GM21381 (cell line): ENCODE results near the gene BBS9.
"Not testable (repeated sequence)": the region's sequence is repeated elsewhere in the genome, so short reads cannot be mapped to it uniquely, and the experiment has no call there.

ENCODE experiments used
- ATAC-seq: cut with Tn5 transposase; IDR thresholded peaks from one replicate; pipeline ENCODE4 v1.9.1; 2021; ENCODE audit warnings: mild to moderate bottlenecking, moderate library complexity; ENCODE audit not compliant: unreplicated experiment

BBS9 gene

DNA sequence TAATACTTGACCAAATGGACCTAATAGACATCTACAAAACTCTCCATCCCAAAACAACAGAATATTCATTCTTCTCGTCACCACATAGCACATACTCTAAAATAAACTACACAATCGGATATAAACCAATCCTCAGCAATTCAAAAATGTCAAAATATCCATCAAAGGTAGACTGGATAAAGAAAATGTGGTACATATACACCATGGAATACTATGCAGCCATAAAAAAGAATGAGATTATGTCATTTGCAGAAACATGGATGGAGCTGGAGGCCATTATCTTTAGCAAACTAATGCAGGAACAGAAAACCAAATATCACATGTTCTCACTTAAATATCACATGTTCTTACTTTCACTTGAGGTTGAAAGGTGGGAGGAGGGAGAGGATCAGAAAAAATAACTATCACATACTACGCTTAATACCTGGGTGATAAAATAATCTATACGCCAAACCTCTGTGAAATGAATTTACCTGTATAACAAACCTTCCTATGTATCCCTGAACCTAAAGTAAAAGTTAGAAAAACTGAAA, 142.5 kb downstream of the BBS9 start:
- ATAC-seq: not testable (repeated sequence)

DNA sequence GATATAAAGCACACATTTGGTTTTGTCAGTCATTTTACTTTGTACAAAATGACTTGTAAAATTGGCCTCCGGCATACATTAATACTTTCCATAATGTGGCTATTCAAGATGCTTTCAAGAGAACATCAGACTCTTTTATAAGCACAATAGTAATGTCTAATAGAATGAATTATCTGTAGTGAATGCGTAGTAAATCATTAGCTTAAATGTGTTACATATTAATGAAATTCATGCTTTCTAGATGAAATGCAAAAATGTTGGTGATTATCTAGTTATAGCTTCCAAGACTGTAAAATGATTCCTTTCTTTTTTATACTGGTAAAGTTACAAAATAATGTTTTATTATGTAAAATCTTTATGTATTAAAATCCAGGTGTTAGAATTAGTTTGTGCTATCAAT, 144.0 kb downstream of the BBS9 start:
- ATAC-seq: no peak

DNA sequence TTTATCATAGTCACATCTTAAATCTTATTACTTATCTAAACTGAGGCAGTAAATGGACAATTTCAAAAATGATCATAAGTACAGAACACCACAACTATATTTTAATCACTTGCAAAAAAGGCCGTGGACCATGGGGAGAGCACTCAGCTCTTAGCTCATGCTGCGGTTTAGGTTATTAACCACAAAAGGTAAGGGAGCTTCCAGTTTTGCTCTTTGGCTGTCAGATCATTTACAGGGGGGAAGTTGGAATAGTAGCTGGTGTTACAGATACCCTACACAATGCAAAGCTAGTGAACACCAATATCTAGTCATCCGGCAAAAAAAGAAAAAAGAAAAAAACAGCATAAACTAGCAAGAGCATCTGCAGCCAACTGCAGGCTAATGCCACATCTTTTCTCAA, 147.0 kb downstream of the BBS9 start:
- no peak for ATAC-seq

DNA sequence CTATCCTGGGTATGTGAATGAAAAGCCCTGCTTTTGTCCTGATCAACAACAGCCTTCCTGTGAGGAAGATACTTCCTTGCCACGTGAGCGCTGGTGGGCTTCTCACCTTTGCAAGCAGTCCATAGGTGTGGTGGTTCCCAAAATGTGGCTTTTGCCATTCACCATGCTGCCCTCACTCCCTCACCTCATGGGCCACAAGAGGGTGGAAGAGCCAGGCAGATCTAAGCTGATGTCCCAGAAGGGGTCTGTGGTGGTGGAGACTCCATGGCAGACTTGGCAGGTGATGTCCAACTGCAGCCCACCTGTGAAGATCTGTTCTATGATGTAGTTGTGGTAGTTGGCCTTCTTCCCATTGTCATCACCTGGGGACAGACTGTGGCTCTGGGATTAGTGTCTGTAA, 147.4 kb downstream of the BBS9 start:
- ATAC-seq: no peak

DNA sequence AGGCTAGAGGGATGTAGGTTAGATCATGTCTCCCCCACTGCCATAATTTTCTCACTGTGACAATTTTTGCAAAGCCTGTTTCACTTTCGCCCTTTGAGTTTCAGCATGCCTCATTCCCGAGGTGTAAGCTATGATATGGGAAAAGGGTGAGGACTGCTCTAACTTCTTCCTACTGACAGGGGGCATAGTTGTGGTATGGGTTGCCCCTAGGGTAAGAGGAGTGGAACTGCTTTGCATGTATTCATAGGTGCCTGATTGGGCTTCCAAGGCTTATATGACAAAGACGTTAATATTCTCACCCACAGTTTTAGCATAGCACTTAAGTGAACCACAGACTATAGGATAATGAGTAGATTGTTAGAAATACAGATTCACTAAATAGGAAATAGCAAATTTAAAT, 148.7 kb downstream of the BBS9 start:
- no peak for ATAC-seq

DNA sequence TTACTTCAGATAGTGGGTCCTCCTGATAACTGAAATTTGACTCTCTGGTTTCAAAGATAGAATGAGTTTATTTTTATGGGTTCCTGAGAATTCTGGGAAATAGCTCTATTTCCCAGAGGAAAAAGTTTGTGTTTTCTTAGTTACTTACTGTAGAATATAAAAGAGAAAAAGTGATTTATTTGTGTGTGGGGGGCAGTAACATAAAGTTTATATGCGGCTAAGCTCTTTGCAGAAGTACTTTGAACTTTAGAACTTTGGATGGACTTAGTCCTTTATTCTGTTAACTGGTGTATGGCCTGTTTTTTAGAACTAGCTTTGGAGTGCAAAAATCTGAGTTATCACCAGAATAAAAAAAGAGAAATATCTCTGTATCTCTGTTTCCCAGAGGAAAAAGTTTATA, 157.1 kb downstream of the BBS9 start:
- ATAC-seq: no peak

DNA sequence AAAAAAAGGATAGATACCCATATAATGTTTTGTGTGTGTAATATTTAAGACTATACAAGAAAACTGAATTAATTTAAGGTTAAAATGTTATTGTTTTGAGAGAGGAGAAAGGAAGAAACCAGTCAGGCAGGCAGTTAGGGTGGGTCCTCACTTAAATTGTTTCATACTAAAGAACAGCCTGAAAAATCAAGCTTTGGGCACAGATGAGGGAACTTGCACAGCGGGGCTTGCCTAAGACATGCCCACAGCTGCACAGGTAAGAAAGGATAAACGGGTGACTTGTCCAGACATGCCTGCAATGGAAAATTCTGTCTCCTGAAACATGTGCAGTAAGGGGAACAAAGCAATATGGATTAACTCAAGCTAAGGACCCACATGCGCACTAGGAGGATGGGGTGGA, 158.4 kb downstream of the BBS9 start:
- ATAC-seq: no peak

DNA sequence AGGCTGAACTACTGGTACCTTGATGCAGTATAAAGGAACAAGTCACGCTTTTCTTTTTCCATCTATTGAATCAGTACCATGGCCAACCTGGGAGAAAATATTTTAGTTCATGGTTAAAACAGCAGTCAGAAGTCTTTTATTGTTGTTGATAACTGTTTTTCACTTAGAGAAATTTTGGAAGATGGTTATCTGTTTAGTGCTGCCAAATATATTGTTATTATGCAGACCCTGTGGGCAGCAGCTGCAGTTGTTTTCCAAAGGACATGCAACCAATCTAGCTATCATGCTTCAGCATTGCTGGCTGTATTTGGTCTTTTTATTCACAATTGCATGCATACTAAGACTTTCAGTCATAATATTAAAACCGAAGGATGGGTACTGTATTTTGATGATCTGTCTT, 169.5 kb downstream of the BBS9 start:
- ATAC-seq: no peak

DNA sequence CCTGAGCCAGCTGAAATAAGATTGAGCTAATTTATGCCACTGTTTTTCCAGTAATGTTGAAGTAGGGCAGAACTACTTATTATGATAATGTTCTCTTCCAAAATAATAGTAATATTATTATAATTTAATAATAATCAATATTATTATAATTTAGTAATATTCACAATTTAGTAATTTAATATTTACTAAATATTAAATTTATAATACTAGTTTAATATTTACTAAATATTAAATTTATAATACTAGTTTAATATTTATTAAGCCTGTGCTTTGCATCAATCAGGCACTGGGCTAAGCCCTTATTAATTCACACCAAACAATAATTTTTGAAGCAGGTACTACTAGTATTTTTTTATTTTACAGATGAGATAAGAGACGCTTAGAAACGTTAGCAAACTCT, 170.1 kb downstream of the BBS9 start:
- ATAC-seq: no peak

DNA sequence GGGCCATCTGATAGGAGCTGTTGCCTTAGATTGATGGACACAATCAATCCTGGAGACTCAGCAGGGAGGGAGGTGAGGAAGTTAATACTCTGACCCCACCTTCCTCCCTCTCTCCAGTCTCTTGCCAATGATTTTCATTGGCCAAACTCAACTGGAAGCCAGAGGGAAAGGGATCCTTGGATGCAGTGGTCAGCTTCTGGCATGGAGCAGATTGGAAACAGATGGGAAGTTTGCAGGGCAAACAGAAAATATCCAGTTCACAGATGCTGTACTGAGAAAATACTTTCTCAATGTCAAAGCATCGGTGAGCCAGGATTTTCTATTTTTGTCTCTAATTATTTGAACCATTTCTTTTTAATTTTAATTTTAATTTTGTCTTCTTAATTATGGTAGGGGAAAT, 170.8 kb downstream of the BBS9 start:
- ATAC-seq: no peak

DNA sequence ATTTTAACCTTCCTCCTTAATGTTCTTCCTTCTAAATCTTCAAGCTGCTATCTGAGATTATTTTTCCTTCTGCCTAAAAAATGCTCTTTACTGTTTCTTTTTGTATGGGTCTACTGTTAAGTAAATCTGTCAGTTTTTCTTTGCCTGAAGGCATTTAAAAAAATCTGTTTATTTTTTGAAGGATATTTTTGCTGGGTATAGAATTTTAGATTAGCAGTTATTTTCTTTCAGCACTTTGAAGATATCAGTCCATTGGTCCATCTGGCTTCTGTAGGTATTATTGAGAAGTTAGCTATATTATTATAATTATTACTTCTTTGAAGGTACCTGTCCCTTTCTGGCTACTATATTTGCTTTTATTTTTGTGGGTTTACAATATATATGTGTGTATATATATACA, 171.4 kb downstream of the BBS9 start:
- ATAC-seq: no peak

DNA sequence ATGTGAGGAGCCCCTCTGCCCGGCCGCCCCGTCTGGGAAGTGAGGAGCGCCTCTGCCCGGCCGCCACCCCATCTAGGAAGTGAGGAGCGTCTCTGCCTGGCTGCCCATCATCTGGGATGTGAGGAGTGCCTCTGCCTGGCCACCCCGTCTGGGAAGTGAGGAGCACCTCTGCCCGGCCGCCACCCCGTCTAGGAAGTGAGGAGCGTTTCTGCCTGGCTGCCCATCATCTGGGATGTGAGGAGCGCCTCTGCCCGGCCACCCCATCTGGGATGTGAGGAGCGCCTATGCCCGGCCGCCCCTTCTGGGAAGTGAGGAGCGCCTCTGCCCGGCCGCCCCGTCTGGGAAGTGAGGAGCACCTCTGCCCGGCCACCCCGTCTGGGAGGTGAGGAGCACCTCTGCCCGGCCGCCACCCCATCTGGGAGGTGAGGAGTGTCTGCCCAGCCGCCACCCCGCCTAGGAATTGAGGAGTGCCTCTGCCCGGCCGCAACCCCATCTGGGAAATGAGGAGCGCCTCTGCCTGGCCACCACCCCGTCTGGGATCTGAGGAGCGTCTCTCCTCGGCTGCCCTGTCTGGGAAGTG, 174.7 kb downstream of the BBS9 start:
- not testable (repeated sequence) for ATAC-seq

DNA sequence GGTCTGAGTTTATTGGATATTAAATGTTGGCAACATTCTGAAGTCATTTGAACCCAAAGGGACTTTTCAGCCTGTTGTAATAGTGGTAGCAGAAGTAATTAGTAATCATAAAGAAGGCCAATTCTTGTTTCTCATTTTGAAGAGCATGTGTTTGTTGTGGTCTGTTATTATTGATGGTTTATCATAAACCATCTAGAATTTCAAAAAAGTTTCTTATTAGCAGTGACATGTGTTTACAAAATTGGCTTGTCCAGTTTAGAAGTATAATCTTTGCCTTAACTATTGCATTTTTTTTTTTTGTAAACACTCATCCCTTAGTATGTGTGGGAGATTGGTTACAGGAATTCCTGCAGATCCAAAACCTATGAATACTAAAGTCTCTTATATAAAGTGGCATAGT, 177.8 kb downstream of the BBS9 start:
- no peak for ATAC-seq

DNA sequence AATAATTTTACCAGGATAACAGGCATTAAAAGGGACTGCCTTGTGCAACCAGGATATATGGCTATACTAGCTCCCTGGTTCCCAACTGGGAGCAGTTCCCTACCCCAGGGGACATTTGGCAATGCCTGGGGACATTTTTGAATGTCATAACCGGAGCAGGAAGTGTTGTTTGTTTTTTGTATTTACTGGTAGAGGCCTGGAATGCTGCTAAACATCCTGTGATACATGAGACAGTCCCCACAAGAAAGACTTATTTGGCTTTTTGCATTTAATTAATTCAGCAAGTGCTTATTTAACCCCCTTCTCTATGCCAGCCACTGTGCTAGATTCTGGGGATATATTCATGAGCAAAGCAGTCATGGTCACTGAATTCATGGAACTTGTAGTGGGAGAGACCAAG, 181.2 kb downstream of the BBS9 start:
- ATAC-seq: no peak

DNA sequence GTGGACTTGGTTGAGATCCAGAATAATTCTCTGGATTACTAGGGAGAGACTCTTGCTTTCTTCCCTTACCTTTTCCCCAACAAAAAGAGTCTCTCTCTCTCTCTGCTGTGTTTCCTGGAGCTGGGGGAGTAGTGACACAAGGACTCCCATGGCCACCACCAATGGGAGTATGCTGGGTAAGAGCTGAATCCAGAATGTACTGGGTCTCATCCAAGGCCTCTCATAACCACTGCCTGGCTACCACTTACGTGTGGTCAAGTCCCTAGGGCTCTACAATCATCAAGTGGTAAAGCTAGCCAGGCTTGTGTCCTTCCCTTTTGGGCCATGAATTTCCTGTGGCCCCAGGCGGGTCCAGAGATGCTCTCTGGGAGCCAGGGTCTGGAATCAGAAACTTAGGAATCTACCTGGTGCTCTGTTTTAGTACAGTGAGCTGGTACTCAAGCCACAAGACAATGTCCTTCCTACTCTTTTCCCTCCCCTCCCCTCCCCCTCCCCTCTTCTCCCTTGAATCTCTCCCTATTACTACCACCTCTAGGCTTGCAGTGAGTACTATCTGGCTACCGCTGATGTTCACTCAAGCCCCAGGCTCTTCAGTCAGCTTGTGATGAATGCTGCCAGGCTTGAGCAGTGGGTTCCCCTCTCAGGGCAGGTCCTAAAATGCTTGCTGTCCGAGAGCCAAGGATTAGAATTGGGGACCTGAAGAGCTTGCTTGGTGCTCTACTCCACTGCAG, 196.6 kb downstream of the BBS9 start:
- no peak for ATAC-seq

DNA sequence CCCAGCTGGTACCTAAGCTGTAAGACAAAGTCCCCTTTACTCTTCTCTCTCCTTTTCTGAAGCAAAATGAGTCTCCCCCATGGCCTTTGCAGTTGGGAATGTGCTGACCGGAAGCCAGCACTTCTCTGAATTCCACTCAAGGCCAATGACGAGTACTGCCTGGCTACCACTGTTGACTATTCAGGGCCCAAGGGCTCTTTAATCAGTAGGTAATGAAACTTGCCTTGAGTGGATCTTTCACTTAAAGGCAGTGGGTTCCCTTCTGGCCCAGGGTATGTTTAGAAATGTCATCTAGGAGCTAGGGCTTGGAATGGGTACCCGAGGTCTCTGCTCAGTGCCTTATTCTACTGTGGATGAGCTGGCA, 197.1 kb downstream of the BBS9 start:
- ATAC-seq: no peak

DNA sequence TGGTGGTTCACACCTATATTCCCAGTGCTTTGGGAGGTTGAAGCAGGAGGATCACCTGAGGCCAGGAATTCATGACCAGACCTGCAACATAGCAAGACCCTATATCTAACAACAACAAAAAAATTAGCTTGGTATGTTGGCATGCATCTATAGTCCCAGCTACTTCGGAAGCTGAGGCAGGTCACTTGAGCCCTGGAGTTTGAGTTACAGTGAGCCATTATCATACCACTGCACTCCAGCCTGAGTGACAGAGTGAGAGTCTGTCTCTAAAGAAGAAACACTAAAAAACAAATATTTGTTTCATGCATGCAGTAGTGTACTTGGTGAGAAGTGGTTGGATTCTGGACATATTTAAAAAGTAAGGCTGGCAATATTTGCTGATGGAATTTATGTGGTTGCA, 198.1 kb downstream of the BBS9 start:
- no peak for ATAC-seq

DNA sequence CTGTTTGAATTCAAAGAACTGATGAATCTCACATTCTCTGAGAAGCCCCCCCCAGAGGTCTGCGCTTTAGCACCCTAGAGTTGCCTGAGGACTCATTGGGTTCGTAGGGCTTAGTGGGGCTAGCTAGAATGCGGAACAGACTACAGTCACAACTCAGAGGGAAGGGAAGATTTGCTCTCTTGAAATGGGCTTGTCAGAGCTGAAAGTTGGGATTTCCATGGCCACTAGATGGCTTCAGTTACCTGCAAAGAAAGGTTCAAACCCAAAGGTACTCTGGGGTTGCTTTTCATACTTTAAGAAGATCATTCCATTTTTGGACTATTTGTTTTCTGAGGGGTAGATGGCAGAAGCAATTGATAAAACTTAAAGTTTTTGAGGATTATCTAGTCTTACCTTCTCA, 205.0 kb downstream of the BBS9 start:
- no peak for ATAC-seq

DNA sequence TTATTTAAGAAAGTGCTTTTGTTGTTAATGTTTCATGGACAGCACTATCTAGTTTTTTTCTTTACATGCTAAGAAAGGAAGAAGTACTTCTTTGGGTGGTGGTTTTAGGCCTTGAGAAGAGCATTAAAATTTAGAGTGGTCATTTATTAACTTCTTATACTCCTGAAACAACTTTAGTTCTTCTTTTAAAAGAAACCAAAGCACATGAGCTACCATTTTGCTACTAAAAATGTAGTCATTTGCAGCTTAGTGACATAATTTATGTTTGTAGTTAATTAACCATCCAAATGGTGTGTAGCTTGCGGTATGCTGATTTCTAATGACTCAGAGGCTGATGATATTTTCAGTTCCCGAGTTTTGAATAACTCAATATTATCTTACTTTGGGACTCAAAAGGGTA, 207.5 kb downstream of the BBS9 start:
- no peak for ATAC-seq

DNA sequence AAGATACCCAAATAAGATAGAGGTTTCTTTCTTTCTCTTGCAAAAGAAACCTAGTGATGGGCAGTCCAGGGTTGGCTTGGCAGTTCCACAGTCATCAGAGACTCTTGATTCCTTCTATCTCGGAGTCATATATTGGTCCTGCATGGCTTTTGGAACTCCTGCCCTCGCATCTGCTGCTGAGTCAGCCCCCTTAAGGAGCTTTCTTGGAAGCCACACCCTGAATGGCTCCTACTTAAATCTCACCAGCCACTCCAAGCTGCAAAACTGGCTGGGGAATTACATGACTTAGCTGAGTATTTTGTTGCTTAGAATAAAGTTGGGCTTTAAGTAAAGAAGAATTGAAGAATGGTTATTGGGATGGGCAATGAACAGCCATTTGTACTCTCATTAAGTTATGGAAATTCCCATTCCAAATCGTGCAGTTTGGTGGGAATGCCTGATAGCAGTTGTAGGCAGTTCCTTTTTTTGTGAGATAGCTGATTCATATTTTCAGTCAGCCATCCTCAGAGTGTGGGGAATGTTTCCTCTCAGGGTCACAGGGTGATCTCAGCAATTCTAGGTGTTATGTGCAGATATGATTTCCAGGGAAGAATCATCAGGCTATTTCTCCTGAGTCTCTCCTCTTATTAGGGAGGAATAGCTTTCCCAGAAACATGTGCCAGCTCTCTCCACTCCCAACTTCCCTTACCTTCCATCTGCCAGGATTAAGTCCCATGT, 209.9 kb downstream of the BBS9 start:
- no peak for ATAC-seq

DNA sequence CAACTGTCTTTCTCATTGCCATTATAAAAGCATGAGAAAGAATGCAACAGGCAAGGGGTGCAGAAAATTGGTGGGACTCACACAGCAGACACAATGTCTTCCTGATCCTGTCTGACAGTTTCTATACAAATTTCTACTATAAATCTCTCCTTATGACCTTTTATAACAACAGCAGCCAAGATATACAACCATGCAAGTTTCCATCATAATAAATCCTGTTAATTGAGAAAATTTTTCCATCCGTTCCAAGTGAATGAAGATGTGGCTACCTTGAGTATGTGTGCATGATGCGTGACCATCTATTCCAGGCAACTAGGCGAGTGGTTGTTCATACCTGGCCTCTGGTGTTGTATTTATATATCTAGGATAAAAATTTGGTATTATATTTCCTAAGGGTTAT, 216.7 kb downstream of the BBS9 start:
- no peak for ATAC-seq

DNA sequence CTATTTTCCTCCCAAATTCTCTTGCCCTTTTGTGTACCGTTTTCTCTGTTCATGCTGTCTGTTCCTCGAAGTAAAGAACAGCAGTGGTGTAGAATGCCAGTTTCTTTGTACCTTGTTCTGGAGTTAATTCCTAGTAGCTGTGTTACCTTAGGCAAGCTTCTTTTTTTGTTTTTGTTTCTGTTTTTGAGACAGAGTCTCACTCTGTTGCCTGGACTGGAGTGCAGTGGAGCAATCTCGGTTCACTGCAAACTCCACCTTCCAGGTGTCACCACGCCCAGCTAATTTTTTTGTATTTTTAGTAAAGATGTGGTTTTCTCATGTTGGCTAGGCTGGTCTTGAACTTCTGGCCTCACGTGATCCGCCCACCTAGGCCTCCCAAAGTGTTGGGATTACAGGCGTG, 221.2 kb downstream of the BBS9 start:
- no peak for ATAC-seq
